Panc1 (cell line): Measurements from ENCODE around the gene ROBO1.

Source experiments
- POLR2AphosphoS5 ChIP-seq: IDR thresholded peaks from 2 replicates; pipeline ENCODE4 v1.6.1; 2012; ENCODE audit warnings: mild to moderate bottlenecking, low read depth, low read length, moderate library complexity
- TF ChIP-seq, protein P1 (sequence below): fragments of 450-650 bp; IDR thresholded peaks from 2 replicates; pipeline ENCODE4 v1.5.1; 2017; ENCODE audit warnings: mild to moderate bottlenecking

DNA sequence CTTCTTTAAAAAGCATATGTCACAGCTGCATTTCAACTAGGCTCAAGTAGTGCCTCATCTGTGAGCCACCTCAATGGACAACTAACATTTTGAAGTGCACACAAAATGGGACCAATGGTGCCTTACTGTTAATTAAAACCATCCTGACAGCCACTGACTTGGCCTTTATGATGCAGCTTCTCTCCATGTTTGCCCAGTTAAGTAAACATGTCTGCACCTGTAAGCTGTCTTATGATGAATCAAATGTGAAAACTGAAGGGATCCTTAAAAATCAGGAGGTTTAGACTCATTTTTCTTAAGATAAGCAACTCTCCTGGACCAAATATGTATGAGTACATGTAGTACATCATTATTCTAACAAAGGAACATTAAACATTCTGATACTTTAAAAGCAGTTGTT, 861.6 kb downstream of the ROBO1 start:
- TF ChIP-seq, protein P1, sequence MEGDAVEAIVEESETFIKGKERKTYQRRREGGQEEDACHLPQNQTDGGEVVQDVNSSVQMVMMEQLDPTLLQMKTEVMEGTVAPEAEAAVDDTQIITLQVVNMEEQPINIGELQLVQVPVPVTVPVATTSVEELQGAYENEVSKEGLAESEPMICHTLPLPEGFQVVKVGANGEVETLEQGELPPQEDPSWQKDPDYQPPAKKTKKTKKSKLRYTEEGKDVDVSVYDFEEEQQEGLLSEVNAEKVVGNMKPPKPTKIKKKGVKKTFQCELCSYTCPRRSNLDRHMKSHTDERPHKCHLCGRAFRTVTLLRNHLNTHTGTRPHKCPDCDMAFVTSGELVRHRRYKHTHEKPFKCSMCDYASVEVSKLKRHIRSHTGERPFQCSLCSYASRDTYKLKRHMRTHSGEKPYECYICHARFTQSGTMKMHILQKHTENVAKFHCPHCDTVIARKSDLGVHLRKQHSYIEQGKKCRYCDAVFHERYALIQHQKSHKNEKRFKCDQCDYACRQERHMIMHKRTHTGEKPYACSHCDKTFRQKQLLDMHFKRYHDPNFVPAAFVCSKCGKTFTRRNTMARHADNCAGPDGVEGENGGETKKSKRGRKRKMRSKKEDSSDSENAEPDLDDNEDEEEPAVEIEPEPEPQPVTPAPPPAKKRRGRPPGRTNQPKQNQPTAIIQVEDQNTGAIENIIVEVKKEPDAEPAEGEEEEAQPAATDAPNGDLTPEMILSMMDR: no peak
- TF ChIP-seq POLR2AphosphoS5: no peak
